ENCODE data around the gene VPS4B. TPM values are rescaled to one million over a fixed set of nuclear protein-coding genes. Genes with fewer than 3 reads are reported as not detected.

Gene VPS4B
- total RNA-seq, 1 donor from 2014 or later: 42.9 TPM

DNA sequence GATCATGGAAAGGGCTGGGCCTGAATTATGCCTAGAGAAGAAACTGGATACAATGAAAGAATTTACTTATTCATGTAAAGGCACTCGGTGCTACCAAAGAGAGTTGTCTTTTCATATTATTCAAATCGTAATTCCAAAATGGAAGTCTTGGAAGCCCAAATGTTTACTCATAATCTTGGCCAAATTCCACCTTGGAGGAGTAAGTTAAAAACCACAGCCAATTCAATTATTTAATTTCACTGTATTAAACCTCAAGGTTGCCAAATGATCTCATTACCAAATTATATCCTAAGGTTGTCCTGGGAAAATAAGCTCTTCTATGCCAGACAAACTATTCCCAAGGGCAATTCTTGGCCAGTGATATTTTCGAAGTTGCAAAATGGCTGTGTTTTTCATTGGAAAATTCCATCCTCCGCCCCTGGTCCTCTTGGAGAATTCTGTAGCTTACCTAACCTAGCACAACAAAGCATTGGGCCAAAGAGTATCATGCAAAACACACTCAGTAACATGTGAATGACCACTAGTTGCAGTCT, 11.1 kb upstream of the VPS4B start:
- TF ChIP-seq, protein P1, sequence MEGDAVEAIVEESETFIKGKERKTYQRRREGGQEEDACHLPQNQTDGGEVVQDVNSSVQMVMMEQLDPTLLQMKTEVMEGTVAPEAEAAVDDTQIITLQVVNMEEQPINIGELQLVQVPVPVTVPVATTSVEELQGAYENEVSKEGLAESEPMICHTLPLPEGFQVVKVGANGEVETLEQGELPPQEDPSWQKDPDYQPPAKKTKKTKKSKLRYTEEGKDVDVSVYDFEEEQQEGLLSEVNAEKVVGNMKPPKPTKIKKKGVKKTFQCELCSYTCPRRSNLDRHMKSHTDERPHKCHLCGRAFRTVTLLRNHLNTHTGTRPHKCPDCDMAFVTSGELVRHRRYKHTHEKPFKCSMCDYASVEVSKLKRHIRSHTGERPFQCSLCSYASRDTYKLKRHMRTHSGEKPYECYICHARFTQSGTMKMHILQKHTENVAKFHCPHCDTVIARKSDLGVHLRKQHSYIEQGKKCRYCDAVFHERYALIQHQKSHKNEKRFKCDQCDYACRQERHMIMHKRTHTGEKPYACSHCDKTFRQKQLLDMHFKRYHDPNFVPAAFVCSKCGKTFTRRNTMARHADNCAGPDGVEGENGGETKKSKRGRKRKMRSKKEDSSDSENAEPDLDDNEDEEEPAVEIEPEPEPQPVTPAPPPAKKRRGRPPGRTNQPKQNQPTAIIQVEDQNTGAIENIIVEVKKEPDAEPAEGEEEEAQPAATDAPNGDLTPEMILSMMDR (conservative IDR thresholded peaks at IDR 0.05; ENCODE audit: low read depth, low read length): no peak
- DNase-seq (ENCODE audit: low read depth): no peak

DNA sequence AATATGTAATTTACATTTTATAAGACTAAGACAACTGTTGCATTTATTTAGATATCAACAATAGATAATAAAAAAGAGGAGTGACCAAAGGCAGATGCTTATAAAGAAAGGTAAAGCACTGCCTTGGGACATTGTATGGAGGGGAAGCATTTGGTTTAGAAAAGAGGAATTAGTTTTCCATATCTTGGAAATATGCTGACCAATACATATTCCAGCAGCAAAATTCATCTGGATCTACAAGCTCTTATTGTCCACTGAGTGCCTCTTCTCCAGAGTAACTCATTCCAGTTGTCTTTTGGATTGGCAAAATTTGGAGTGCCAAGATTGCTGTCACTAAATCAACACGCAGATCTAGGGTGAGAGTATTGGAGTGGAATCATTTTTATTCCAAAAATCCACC, 8.9 kb upstream of the VPS4B start:
- no peak for DNase-seq (ENCODE audit: low read depth)
- TF ChIP-seq, protein P1 (conservative IDR thresholded peaks at IDR 0.05; ENCODE audit: low read depth, low read length): no peak
- no peak overlapping the region for H3K4me3 ChIP-seq (ENCODE audit: low read depth, low read length)

More for the DNA sequence above, 11.1 kb upstream of the VPS4B start:
- H3K4me3 ChIP-seq (ENCODE audit: low read depth, low read length): no peak overlapping the region

DNA sequence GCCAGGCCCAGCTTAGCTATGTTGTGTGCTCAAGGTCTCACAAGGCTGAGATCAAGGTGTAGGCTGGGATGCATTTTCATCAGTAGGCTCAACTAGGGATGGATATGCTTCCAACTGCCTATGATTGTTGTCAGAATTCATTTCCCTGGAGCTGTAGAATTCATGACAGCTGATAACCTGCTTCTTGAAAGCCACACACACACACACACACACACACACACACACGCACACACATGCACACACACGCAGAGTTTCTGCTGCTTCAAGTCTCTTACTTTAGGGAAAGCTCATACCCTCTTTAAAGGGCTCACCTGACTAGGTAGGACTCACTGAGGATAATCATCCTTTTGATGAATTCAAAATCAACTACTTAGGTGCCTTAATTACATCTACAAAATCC, 8.2 kb upstream of the VPS4B start:
- TF ChIP-seq, protein P1 (conservative IDR thresholded peaks at IDR 0.05; ENCODE audit: low read depth, low read length): no peak
- H3K4me3 ChIP-seq (ENCODE audit: low read depth, low read length): no peak overlapping the region
- DNase-seq (ENCODE audit: low read depth): no peak

DNA sequence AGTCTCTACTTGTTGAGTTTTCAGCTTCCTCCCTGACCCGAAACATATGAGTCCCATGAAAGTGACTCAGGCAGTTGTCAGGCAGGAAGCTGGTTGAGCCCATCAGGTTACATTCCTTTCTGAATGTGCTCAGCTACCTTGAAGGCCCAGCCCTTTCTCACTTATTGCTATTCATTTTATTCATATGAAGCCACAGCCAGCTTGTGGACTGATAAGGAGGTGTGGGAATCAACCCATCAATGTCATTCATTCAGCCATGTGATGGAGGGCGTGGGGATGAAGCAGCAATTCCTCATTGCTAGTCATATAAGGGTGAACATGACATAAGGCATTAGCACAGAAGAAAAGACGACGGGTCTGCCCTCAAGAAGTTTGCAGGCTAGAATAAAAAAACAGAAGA, 5.3 kb upstream of the VPS4B start:
- TF ChIP-seq, protein P1 (conservative IDR thresholded peaks at IDR 0.05; ENCODE audit: low read depth, low read length): no peak
- no peak overlapping the region for H3K4me3 ChIP-seq (ENCODE audit: low read depth, low read length)
- DNase-seq (ENCODE audit: low read depth): peak; percentile 43

DNA sequence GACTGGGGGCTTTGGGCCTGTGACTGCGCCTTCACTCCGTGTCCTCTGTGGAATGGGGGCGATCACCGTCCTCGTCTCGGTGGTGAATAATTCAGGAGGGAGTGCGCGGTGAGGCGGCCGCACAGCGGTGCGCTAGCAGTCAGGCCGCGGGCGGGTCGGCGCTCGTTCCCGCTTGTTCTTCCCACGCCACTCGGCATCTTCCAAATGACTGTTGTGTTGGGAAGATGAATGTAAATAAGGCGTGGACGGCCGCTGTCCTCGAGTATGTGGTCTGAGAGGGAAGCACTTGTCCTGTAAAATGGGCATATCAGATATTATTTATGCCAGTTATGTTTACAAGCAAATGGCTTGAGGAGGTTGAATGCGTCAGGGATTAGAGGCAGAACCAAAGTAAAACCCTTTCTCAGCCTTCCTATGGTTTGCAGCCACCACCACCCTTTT, 608 bp upstream of the VPS4B start:
- no peak for DNase-seq (ENCODE audit: low read depth)
- TF ChIP-seq, protein P1 (conservative IDR thresholded peaks at IDR 0.05; ENCODE audit: low read depth, low read length): peak; percentile 1
- H3K4me3 ChIP-seq (ENCODE audit: low read depth, low read length): peak overlapping the region; percentile 99

DNA sequence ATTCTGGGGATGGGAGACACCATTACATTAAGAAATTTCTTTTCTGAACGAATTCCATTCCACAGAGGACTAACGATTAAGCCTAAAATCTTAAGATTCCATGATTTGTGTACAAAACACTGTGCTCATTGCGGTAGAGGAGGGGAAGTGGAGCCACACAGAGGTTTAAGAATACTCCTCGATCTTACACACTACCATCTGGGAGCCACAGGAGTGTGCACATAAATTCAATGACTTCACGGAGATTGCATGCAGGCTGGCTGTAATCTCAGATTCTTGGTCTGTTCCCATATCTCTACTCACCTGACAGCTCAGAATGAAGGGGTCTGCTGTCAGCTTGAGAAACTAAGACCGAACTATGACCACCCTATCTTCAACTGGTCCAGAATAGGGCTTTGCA, 762 bp downstream of the VPS4B start:
- DNase-seq (ENCODE audit: low read depth): no peak
- H3K4me3 ChIP-seq (ENCODE audit: low read depth, low read length): peak overlapping the region; percentile 99
- TF ChIP-seq, protein P1 (conservative IDR thresholded peaks at IDR 0.05; ENCODE audit: low read depth, low read length): no peak

DNA sequence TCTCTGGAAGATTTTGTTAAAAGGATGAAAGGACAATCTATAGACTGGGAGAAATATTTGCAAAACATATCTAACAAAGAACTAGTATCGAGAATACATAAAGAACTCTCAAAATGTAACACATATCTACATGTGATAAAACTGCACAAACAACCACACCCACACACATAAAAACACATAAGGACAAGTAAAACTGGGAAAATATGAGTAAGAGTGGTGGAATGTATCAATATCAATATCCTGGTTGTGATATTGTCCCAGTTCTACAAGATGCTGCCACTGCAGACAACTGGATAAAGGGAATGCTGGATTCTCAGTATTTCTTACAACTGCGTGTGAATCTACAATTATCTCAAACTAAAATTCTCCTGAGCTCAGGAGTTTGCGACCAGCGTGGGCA, 9.3 kb downstream of the VPS4B start:
- no peak for DNase-seq (ENCODE audit: low read depth)
- TF ChIP-seq, protein P1 (conservative IDR thresholded peaks at IDR 0.05; ENCODE audit: low read depth, low read length): no peak
- no peak overlapping the region for H3K4me3 ChIP-seq (ENCODE audit: low read depth, low read length)
